NOMO-1 (cell line): ENCODE results near the gene PODNL1.

Experiments
- DNase-seq, 2 experiments: peaks; one replicate each; lab custom pipeline; 2025; ENCODE audit not compliant: unreplicated experiment in 2 of 2; lab: John Stamatoyannopoulos, UW

The PODNL1 gene

DNA sequence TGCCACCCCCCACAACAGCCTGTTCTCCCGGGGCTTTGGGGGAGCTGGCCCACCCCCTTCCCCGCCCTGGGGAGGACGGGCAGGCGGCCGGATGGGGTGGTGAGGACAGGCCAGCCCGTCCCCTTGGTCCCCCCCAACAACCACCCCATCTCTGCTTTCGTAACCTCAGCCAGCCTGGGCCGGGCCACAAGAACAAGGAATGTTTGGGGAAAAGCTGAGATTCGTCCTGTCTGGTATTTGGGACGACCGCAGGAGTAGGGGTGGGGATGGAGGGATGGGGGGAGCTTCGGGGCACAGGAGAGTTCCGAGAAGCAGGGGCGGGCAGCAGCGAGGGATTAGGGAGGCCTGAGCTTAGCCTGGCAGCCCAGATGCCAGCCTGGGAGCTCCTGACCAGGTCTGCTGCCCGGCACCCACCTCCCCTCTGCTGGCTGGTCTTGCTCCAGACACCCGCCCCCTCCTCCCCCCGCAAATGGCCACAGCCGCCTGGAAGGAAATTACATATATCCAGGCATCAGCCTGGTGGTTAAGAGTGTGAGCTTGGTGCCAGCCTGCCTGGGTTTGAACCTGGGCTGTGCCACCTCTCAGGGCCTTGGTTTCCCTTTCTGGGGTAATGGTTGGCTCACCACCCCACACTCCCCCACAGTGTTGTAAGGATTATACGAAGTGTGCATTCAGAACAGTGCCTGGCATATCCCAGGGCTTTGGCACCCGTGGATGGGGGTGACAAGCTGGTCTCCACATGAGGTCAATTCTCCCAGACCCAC is at the start of gene PODNL1:
PODNL1 (minus strand) TSS at position 117 of the 764 bp plus-strand sequence. CDS start 236 bp downstream, outside the sequence.
- DNase-seq = no peak

DNA sequence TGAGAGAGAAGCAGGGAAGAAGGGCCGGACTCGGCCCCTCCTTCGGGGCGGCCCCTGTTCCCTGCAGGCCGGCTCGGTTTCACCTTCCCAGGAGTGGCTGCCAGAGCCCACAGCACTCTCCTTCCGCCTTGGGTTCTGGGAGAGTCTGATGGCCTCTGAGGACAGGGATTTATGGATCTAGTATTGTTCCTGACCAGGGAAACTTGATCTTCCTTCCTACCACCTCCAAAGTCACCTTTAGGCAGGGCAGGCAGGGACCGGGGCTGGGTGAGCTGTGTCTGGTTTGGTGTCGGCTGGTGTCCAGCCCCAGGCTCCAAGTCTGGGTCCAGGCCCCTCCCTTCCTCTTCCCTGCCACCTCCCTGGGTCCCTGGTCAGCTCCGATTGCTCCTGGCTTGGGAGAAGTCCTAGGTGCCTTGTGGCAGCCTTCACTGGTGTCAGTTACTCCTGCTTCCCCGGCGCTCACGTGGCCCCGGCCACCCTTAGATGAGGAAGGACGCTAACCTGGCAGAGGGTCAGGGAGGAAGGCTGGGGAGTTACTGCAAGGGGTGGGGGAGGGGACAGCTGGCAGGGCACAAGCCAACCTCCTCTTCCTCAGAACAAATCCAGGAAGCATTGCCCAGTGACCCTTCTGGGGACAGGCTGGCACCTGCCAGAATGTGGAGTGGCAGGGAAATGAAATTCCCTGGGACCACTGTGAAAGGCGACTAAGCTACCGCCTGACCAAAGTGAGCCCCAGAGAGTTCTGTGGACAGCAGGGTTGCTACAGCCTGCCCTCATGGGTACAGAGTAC is 49.1 kb upstream of the PODNL1 start:
- DNase-seq = peak; percentile 10 to 30

- DNase-seq = peak; percentile 95 to 98
Measured at GRCh38 chr19:13986348-13986904, 48.2 kb upstream of the PODNL1 start.

- DNase-seq = no peak
Measured at GRCh38 chr19:13985771-13986347, 47.6 kb upstream of the PODNL1 start.

DNA sequence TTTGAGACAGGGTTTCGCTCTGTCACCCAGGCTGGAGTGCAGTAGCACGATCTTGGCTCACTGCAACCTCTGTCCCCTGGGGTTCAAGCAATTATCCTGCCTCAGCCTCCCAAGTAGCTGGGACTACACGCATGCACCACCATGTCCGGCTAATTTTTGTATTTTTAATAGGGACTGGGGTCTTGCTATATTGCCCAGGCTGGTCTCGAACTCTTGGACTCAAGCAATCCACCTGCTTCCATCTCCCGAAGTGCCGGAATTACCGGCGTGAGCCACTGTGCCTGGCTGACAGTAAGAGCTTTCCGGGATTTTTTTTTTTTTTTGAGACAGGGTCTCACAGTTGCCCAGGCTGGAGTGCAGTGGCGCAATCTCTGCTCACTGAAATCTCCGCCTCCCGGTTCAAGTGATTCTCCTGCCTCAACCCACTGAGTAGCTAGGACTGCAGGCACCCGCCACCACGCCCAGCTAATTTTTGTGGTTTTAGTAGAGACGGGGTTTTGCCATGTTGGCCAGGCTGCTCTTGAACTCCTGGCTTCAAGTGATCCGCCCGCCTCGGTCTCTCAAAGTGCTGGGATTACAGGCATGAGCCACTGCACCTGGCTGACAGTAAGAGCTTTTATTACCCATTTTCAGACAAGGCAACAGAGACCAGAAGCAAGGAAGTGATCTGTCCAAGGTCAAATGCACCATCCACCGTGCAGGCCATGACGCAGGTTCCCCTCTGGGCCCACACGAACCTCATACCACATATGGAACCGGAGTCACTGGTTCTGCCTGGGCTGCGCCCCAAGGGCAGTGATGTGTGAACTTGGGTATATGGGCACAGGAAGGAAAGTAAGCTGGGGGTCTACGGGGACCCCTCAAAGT is 46.9 kb upstream of the PODNL1 start:
- peak; percentile 53 to 66 for DNase-seq

GRCh38 chr19:13984186-13984585 is 46.0 kb upstream of the PODNL1 start:
- no peak for DNase-seq

GRCh38 chr19:13983213-13983889 is 45.1 kb upstream of the PODNL1 start:
- no peak for DNase-seq

GRCh38 chr19:13982773-13983172 is 44.6 kb upstream of the PODNL1 start:
- no peak for DNase-seq

GRCh38 chr19:13981988-13982501 is 43.8 kb upstream of the PODNL1 start:
- no peak for DNase-seq

GRCh38 chr19:13981467-13981866 is 43.2 kb upstream of the PODNL1 start:
- DNase-seq = no peak

- no peak for DNase-seq
Measured at GRCh38 chr19:13981021-13981420, 42.8 kb upstream of the PODNL1 start.

DNA sequence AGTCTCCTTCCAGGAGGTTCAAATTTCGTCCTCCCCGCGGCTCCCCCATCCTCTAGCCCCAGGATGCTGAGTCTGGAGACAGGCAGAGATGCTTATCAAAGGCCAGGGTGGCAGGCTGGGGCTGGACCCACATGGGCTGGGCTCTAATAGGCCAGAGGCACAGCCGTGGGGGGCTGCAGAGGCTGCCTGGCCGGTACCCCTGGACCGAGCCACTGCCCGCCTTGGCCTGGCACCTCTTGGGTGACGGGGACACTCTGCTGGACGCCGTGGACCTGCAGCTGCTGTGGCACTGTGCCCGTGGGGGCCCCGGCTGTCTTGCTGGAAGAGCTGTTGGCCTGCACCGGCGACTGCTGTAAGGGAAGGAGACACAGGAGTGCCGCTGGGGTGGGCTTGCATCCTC is 42.1 kb upstream of the PODNL1 start:
- DNase-seq = no peak

DNA sequence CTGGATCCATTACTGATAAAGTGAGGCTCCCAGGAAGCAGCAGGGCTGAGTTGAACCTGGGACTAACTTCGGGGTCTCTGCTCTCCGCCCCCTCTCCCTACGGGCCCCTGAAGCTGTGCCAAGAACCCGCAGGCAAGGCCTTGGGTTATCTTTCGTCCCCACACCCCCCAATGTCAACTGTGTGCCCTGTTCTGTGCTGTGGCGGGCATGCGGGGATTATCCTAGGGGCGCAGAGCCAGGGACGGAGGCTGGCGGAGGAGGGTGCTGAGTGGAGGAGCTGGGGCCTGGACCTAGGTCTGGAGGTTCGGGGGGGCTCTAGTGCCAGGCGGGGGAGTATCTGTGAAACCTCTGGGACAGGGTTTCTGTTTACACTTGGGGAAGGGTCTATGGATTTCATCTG is 41.5 kb upstream of the PODNL1 start:
- no peak for DNase-seq

DNA sequence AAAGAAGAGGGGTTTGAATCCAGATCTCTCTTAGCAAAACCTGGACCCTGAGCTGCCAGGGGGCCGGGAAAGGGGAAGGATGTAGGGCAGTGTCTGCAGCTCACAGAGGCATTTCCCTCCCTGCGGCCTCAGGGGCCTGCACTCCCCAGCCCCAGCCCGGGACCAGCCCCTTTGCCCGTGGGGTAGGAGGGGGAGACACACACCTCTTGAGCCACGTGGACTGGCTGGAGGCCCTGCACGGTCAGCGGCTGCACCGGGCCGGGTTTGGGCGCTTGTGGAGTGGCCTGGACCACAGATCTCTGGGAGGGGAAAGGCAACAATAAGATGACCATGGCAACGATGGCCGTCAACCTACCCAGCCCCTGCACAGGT is 41.0 kb upstream of the PODNL1 start:
- DNase-seq = no peak

DNA sequence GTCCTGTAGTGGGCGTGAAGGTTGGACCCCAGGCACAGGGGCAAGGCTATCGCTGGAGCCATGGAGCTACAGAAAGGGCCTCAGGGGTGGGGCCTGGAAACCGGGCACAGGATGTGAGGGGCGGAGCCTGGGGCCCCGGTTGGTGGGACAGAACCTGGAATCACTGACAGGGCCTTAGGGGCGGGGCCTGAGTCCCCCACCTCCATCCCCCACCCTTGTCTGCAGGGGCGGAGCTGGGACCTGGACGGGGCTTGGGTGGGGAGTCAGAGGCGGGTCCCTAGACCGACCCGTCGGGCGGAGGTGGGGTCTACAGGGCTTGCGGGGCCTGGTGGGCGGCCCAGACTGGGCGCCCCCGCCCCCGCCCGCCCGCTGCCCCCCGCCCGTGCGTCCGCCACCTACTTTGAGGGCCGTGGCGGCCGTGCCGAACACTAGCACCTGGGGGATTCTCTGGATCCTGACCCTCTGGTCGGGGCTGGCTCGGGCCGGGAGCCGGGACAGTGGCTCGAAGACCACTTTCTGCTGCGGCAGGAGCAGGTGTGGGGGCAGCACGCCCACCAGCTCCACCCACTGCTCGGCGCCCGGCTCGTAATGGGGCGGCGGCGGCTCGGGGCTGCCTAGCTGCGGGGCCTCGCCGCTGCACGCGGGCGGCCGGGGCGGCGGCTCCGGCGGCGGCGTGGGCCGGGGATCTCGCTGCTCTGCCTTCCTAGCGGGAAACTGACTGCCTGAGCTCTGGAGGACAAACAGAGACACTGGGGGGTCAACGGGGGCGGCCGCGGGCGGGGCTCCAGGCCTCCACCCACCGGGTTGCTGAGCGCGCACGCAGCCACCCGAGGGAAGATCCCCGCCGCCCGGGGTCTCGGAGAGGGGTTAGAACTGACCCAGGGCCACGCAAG is 40.4 kb upstream of the PODNL1 start:
- no peak for DNase-seq

- DNase-seq = no peak
Measured at GRCh38 chr19:13977803-13978202, 39.6 kb upstream of the PODNL1 start.

GRCh38 chr19:13976446-13976845 is 38.2 kb upstream of the PODNL1 start:
- DNase-seq = no peak

- no peak for DNase-seq
Measured at GRCh38 chr19:13975870-13976269, 37.7 kb upstream of the PODNL1 start.

- DNase-seq = no peak
Measured at GRCh38 chr19:13974073-13974472, 35.9 kb upstream of the PODNL1 start.
